ENCODE measurements around the gene FOXC1.

FOXC1 gene

GRCh38 chr6:1600063-1600763 is 9.5 kb upstream of the FOXC1 start:
- DNase-seq, result no peak

- no peak for DNase-seq
These were observed 9.0 kb upstream of the FOXC1 start for GRCh38 chr6:1600764-1601157.

- no peak for DNase-seq
These were observed 8.3 kb upstream of the FOXC1 start for GRCh38 chr6:1601158-1602048.

- no peak for DNase-seq
These were observed 7.5 kb upstream of the FOXC1 start for GRCh38 chr6:1602049-1602713.

GRCh38 chr6:1603708-1604107 is 6.0 kb upstream of the FOXC1 start:
- no peak for DNase-seq

GRCh38 chr6:1604158-1605003 is 5.3 kb upstream of the FOXC1 start:
- DNase-seq, result peak; percentile 68

- no peak for DNase-seq
These were observed 4.5 kb upstream of the FOXC1 start for GRCh38 chr6:1605004-1605892.

- peak; percentile 31 for DNase-seq
These were observed 3.6 kb upstream of the FOXC1 start for GRCh38 chr6:1605893-1606779.

GRCh38 chr6:1606780-1607515 is 2.8 kb upstream of the FOXC1 start:
- DNase-seq, result no peak

- DNase-seq, result no peak
These were observed 2.0 kb upstream of the FOXC1 start for GRCh38 chr6:1607516-1608221.

GRCh38 chr6:1608222-1609040 is 1.3 kb upstream of the FOXC1 start:
- no peak for DNase-seq

- peak; percentile 57 for DNase-seq
These were observed 571 bp upstream of the FOXC1 start for GRCh38 chr6:1609041-1609647.

GRCh38 chr6:1610497-1611321 is 994 bp downstream of the FOXC1 start:
- DNase-seq, result peak; percentile 55

GRCh38 chr6:1611322-1611571 is 1.5 kb downstream of the FOXC1 start:
- peak; percentile 61 for DNase-seq

GRCh38 chr6:1611572-1612298 is 2.0 kb downstream of the FOXC1 start:
- peak; percentile 65 for DNase-seq

GRCh38 chr6:1612299-1612973 is 2.7 kb downstream of the FOXC1 start:
- DNase-seq, result no peak
